ENCODE results near the gene UNC5A. TPM values are rescaled to one million over a fixed set of nuclear protein-coding genes. Genes with fewer than 3 reads are reported as not detected.

The UNC5A gene
- total RNA-seq, 1 donor from 2014 or later, result not detected

- peaks cover 5% of the 10 kb centered on the region for H3K9me3 ChIP-seq
- TF ChIP-seq POLR2AphosphoS5 (IDR thresholded peaks at IDR 0.05; ENCODE audit: insufficient read depth in 1 of 2, low read depth in 1 of 2) (no peak), CTCF (IDR thresholded peaks at IDR 0.05) (no peak), POLR2A (IDR thresholded peaks at IDR 0.05) (no peak)
- peak; percentile 40 to 84 for DNase-seq (ENCODE audit: extremely low spot score in 2 of 2)
- intact Hi-C loops (cut with DNase I), result no loop called here
- H3K27ac ChIP-seq, result no peak overlapping the region
- no peaks in the 10 kb centered on the region for H3K4me1 ChIP-seq
- H3K27me3 ChIP-seq, result no peaks in the 10 kb centered on the region
- H3K4me3 ChIP-seq, result no peak overlapping the region
- no peaks in the 10 kb centered on the region for H3K36me3 ChIP-seq
Measured at GRCh38 chr5:176769911-176770310, 40.4 kb upstream of the UNC5A start.

GRCh38 chr5:176770431-176770830, 39.9 kb upstream of the UNC5A start:
- Histone ChIP-seq H3K4me3 (no peak overlapping the region), H3K36me3 (no peaks in the 10 kb centered on the region), H3K27ac (no peak overlapping the region), H3K27me3 (no peaks in the 10 kb centered on the region), H3K9me3 (peaks cover 4% of the 10 kb centered on the region), H3K4me1 (no peaks in the 10 kb centered on the region)
- peak; percentile 11 to 67 for DNase-seq (ENCODE audit: extremely low spot score in 2 of 2)
- TF ChIP-seq POLR2A (IDR thresholded peaks at IDR 0.05), result no peak
- no peak for TF ChIP-seq POLR2AphosphoS5 (IDR thresholded peaks at IDR 0.05; ENCODE audit: insufficient read depth in 1 of 2, low read depth in 1 of 2)
- no peak for TF ChIP-seq CTCF (IDR thresholded peaks at IDR 0.05)
- intact Hi-C loops (cut with DNase I), result no loop called here

GRCh38 chr5:176771102-176771845, 39.1 kb upstream of the UNC5A start:
- no peak overlapping the region for H3K4me3 ChIP-seq
- H3K36me3 ChIP-seq, result no peaks in the 10 kb centered on the region
- no peak overlapping the region for H3K27ac ChIP-seq
- TF ChIP-seq CTCF (IDR thresholded peaks at IDR 0.05) (no peak), POLR2A (IDR thresholded peaks at IDR 0.05) (no peak), POLR2AphosphoS5 (IDR thresholded peaks at IDR 0.05; ENCODE audit: insufficient read depth in 1 of 2, low read depth in 1 of 2) (no peak)
- H3K27me3 ChIP-seq, result no peaks in the 10 kb centered on the region
- peak; percentile 47 to 52 for DNase-seq (ENCODE audit: extremely low spot score in 2 of 2)
- H3K9me3 ChIP-seq, result no peaks in the 10 kb centered on the region
- H3K4me1 ChIP-seq, result no peaks in the 10 kb centered on the region
- intact Hi-C loops (cut with DNase I), result no loop called here

GRCh38 chr5:176772271-176773210, 37.8 kb upstream of the UNC5A start:
- TF ChIP-seq CTCF (IDR thresholded peaks at IDR 0.05), result no peak
- no peak for TF ChIP-seq POLR2A (IDR thresholded peaks at IDR 0.05)
- TF ChIP-seq POLR2AphosphoS5 (IDR thresholded peaks at IDR 0.05; ENCODE audit: insufficient read depth in 1 of 2, low read depth in 1 of 2), result no peak
- peak; percentile 69 to 81 for DNase-seq (ENCODE audit: extremely low spot score in 2 of 2)
- intact Hi-C loops (cut with DNase I), result no loop called here
- Histone ChIP-seq H3K27me3 (no peaks in the 10 kb centered on the region), H3K27ac (no peak overlapping the region), H3K9me3 (no peaks in the 10 kb centered on the region), H3K4me3 (no peak overlapping the region), H3K36me3 (no peaks in the 10 kb centered on the region), H3K4me1 (no peaks in the 10 kb centered on the region)
